Measurements from ENCODE around the gene ZNF280C. TPM values are rescaled to one million over a fixed set of nuclear protein-coding genes. Genes with fewer than 3 reads are reported as not detected.

ZNF280C gene
- total RNA-seq, 2 experiments from 2014 or later, result 4.6 to 6.2 TPM

DNA sequence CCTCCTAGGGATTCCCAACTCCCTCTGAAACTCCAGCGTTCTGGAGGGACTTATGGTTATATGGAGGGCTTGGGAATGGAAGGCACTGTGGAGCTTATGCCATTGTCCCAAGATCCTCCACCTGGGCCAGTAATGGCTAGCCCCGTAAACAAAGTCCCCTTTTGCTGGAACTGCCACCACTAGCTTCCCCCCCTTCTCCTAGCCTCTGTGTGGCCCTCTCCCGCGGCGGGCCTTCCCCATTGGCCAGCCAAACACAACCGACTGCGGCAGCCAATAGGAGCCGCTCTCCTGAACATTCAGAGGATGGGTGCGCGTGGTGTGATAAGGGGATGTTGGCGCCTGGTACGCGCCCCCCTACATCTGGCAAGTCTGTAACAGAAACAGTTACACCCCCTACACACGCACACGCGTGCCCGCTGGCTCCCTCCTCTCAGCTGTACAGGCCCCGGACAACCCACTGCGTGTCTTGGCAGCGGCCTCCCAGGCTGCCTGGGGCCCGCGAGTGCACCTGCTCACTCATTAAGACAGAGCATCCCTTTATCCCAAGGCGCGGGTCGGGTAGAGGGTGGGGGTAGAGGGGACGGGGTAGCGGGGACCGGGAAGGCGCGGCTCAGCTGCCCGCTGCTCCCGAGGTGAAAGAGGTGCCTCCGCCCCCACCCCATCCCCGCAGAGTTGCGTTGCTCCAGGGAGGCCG lies 97.8 kb downstream of the ZNF280C start:
- ChIA-PET CTCF (interaction anchor here (0.7 to 2.0 kb wide), 8 partner anchors 10 to 91 kb away, joined by 3 to 5 read pairs (median 4); no protein-coding TSS in a partner anchor), POLR2A (no interaction called here)
- Mint-ChIP-seq H3K4me1 (peaks cover 46% of the 10 kb centered on the region), H3K4me3 (peak overlapping the region; percentile 87), H3K27me3 (no peaks in the 10 kb centered on the region), H3K36me3 (ENCODE audit: low read depth) (peaks cover 7% of the 10 kb centered on the region), H3K9me3 (no peaks in the 10 kb centered on the region), H3K27ac (peak overlapping the region; percentile 92)
- DNase-seq, result peak; percentile 69

DNA sequence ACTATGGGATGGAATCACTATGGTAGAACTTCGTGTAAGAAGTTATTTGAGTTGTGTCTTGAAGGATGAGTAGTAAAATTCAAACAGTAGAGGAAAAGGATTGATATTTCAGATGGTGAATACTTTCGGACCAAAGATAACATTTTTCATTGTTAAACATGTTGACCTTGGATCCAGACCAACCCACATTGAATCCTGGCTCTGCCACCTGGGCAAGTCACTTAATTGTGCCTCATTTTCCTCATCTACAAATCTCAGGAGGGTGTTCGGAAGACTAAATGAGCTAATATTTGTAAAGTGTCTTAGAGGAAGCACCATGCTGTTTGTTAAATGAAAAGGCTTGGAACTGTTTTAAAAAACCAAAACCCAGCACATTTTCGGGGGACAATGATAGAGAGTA lies 101.7 kb downstream of the ZNF280C start:
- Mint-ChIP-seq H3K9me3 (no peaks in the 10 kb centered on the region), H3K27me3 (no peaks in the 10 kb centered on the region), H3K4me1 (peaks cover 53% of the 10 kb centered on the region), H3K27ac (peak overlapping the region; percentile 95), H3K4me3 (peak overlapping the region; percentile 91), H3K36me3 (ENCODE audit: low read depth) (no peaks in the 10 kb centered on the region)
- ChIA-PET CTCF (interaction anchor here (1.9 kb wide), 1 partner anchor 45 kb away, joined by 5 read pairs; no protein-coding TSS in a partner anchor), POLR2A (no interaction called here)
- DNase-seq, result no peak

DNA sequence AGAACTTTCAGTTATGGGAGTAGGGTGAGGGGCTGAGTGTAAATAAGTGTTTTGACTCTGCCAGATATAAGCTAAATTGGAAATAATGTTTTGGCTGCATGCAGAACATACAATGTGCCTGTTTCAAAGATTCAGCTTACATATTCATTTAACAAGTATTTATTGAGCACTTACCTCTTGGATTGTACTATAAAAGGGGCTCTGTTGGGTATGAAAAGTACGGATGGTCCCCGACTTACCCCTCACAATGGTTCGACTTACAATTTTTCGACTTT lies 102.3 kb downstream of the ZNF280C start:
- no peaks in the 10 kb centered on the region for H3K9me3 Mint-ChIP-seq
- ChIA-PET POLR2A (no interaction called here), CTCF (interaction anchor here (1.9 to 2.5 kb wide), 2 partner anchors 45 to 86 kb away, joined by 5 to 9 read pairs; no protein-coding TSS in a partner anchor)
- no peaks in the 10 kb centered on the region for H3K36me3 Mint-ChIP-seq (ENCODE audit: low read depth)
- DNase-seq, result no peak
- H3K27ac Mint-ChIP-seq, result peak overlapping the region; percentile 95
- peaks cover 55% of the 10 kb centered on the region for H3K4me1 Mint-ChIP-seq
- H3K4me3 Mint-ChIP-seq, result peak overlapping the region; percentile 91
- H3K27me3 Mint-ChIP-seq, result no peaks in the 10 kb centered on the region

DNA sequence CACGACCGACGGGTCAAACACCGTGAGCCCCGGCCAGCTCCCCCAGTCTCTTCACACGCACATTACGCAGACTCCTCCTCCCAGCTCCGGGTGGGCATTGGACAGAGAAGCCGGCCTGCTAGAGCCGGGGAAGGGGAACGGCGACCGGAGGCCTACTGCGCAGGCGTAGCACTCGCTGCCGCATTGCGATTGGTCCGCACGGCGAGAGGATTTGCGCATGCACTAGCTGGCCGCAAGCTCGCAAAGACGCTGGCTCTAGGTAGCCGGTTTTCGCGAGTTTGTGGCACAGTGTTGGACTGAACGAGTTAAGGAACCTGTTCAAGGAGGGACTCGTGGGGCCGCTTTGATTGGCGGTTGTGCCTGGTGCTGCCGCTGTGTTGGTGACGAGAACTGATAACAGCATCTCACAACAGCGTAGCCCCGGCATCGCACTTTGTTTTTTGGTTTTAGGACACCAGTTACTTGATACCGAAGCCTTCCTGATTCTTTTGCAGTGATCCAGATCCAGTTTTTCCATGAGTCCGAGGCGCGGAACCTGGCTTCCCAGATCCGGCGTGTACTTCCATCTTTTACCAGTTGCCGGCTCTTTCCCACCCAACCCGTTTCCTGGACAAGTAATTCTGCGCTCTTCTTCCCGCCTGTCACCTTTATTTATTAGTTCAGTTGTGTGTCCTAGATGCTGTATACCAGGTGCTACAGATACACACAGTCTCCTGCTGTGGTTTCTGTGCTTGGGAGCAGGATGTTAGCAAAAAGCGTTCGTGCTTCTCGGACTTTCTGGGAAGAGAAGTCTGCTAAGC lies 102.8 kb downstream of the ZNF280C start, which contains the start of gene AIFM1:
Gene AIFM1, minus strand, starts transcription at position 139 of the 800 bp plus-strand sequence. CDS start 185 bp downstream, outside the sequence.
- POLR2A ChIA-PET, result no interaction called here
- H3K4me3 Mint-ChIP-seq, result peak within 1 kb of the TSS; percentile 91
- no peaks in the 10 kb centered on the region for H3K27me3 Mint-ChIP-seq
- H3K9me3 Mint-ChIP-seq, result no peaks in the 10 kb centered on the region
- peak within 1 kb of the TSS; percentile 95 for H3K27ac Mint-ChIP-seq
- H3K36me3 Mint-ChIP-seq (ENCODE audit: low read depth), result no peaks in the 10 kb centered on the region
- H3K4me1 Mint-ChIP-seq, result peaks cover 54% of the 10 kb centered on the region
- peak; percentile 91 for DNase-seq
- CTCF ChIA-PET, result interaction anchor here (0.7 to 2.5 kb wide), 4 partner anchors 8 to 85 kb away, joined by 3 to 9 read pairs (median 4); no protein-coding TSS in a partner anchor

DNA sequence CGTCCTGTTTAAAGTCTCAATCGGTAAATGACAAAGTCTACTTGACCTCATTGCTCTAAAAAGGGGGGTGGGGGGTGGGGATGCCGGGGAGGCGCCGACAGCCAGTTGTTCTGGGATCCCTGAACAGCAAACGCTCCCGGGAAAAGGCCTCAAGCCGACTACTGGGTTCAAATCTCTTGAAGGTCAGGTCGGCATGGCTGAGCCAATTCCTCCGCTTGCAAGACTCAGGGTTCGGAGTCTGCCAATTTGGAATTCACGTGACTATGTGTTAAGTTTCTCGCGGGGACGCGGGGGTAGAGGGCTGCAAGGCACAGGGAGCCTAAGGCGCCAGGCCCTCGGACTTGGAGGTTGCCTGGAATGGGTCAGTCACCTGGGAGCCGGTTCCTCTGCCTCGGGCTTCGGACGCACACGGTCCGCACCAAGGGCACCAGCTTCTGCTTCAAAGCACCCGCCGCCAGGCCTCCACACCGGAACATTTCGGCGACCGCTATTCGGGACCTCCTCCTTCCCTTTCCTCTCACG lies 103.5 kb downstream of the ZNF280C start:
- CTCF ChIA-PET, result interaction anchor here (0.7 to 2.5 kb wide), 5 partner anchors 9 to 85 kb away, joined by 3 to 9 read pairs (median 4); no protein-coding TSS in a partner anchor
- no peaks in the 10 kb centered on the region for H3K36me3 Mint-ChIP-seq (ENCODE audit: low read depth)

DNA sequence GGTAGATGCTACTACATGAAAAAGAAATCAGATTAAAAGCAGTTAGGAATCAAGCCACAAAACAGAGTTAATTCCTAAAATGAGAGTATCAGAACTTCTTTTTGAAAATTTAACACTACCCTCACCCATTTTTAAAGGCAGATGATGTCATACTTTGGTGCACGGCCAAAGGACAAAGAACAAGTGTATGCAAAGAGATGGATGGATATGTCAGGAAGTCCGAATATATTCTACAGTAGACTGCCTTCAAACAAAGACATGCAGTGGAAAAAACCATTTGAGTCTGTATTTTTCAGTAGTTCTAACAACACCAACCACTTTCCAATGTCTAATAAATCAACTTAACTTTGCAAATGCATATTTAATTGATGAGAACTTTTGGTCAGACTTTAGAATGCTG lies 105.3 kb downstream of the ZNF280C start:
- peaks cover 50% of the 10 kb centered on the region for H3K4me1 Mint-ChIP-seq
- peaks cover 2% of the 10 kb centered on the region for H3K36me3 Mint-ChIP-seq (ENCODE audit: low read depth)
- no peaks in the 10 kb centered on the region for H3K9me3 Mint-ChIP-seq
- POLR2A ChIA-PET, result no interaction called here
- CTCF ChIA-PET, result interaction anchor here (1.5 kb wide), 1 partner anchor 8 kb away, joined by 3 read pairs; no protein-coding TSS in a partner anchor
- no peak overlapping the region for H3K4me3 Mint-ChIP-seq
- no peak overlapping the region for H3K27ac Mint-ChIP-seq
- no peak for DNase-seq
- no peaks in the 10 kb centered on the region for H3K27me3 Mint-ChIP-seq

More for the DNA sequence above, 103.5 kb downstream of the ZNF280C start:
- no peaks in the 10 kb centered on the region for H3K9me3 Mint-ChIP-seq
- POLR2A ChIA-PET, result interaction anchor here (0.6 kb wide), 1 partner anchor 24 kb away, joined by 11 read pairs; no protein-coding TSS in a partner anchor
- no peak for DNase-seq
- no peaks in the 10 kb centered on the region for H3K27me3 Mint-ChIP-seq
- H3K4me3 Mint-ChIP-seq, result peak overlapping the region; percentile 91
- H3K4me1 Mint-ChIP-seq, result peaks cover 48% of the 10 kb centered on the region
- H3K27ac Mint-ChIP-seq, result peak overlapping the region; percentile 95

DNA sequence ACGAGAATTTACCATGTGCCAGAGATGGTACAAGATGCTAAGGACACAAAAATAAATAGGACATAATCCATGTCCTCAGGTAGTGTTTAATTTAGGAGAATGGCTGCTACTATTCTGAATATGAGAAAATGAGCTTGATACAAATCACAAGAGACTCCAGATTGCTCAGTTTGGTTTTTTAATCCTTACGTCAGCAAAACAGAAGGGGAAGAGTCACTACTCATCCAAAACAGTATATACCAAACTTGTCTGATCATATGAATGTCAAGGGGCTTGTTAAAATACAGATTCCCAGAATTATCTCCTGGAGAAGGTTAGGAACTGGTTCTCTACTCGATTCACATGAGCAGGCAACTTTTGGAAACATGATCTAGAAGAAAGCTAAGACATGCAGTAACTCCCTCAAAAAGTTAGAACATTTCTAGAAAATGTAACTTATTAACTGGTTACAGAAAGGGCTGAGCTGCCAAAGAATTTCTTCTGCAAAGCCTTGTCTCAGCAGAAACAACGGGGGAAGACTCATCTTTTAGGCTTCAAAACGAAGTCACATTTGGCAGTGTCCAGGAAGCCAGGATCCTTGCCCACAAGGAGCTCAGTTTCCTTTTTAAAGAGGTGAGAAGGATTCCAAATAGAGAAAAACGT lies 106.5 kb downstream of the ZNF280C start:
- POLR2A ChIA-PET, result no interaction called here
- Mint-ChIP-seq H3K27ac (no peak overlapping the region), H3K9me3 (no peaks in the 10 kb centered on the region), H3K4me1 (peaks cover 44% of the 10 kb centered on the region), H3K4me3 (no peak overlapping the region), H3K27me3 (no peaks in the 10 kb centered on the region), H3K36me3 (ENCODE audit: low read depth) (peaks cover 2% of the 10 kb centered on the region)
- CTCF ChIA-PET, result interaction anchor here (0.8 to 1.3 kb wide), 3 partner anchors 16 to 138 kb away, joined by 3 to 6 read pairs (median 4); no protein-coding TSS in a partner anchor
- no peak for DNase-seq

DNA sequence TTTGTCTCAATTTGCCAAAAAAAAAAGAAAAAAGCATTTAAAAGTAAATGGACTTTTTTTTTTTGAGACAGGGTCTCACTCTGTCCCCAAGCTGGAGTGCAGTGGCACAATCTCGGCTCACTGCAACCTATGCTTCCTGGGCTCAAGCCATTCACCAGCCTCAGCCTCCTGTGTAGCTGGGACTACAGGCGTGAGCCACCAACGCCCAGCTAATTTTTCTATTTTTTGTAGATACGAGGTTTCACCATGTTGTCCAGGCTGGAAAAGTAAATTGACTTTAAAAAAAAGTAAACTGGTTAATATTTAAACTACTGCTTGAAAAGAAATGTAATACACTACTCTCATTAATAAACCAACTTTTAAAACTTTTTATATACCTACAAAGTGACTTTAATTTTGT lies 108.9 kb downstream of the ZNF280C start:
- H3K4me3 Mint-ChIP-seq, result no peak overlapping the region
- H3K27me3 Mint-ChIP-seq, result no peaks in the 10 kb centered on the region
- POLR2A ChIA-PET, result no interaction called here

DNA sequence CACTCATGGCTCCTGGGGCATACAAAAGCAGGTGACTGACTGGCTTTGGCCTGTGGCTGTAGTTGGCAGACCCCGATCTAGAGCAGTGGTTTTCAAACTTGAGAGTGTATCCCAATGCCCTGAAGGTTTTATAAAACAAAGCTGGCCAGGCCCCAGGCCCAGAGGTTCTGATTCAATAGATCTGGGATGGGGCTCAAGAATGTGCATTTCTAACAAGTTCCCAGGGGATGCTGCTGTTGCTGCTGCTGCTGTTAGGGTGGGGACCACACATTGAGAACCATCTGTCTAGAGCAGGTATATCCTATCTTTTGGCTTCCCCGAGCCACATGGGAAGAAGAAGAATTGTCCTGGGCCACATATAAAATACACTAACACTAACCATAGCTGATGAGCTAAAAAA lies 110.4 kb downstream of the ZNF280C start:
- ChIA-PET POLR2A (no interaction called here), CTCF (interaction anchor here (1.2 kb wide), 1 partner anchor 19 kb away, joined by 3 read pairs; no protein-coding TSS in a partner anchor)
- Mint-ChIP-seq H3K36me3 (ENCODE audit: low read depth) (peaks cover 4% of the 10 kb centered on the region), H3K4me3 (no peak overlapping the region), H3K4me1 (peaks cover 22% of the 10 kb centered on the region), H3K27ac (no peak overlapping the region), H3K9me3 (no peaks in the 10 kb centered on the region), H3K27me3 (no peaks in the 10 kb centered on the region)
- no peak for DNase-seq

More for the DNA sequence above, 108.9 kb downstream of the ZNF280C start:
- Mint-ChIP-seq H3K4me1 (peaks cover 33% of the 10 kb centered on the region), H3K9me3 (no peaks in the 10 kb centered on the region), H3K27ac (no peak overlapping the region), H3K36me3 (ENCODE audit: low read depth) (peaks cover 4% of the 10 kb centered on the region)
- CTCF ChIA-PET, result interaction anchor here (1.0 to 1.5 kb wide), 2 partner anchors 8 to 99 kb away, joined by 3 read pairs; no protein-coding TSS in a partner anchor
- no peak for DNase-seq

DNA sequence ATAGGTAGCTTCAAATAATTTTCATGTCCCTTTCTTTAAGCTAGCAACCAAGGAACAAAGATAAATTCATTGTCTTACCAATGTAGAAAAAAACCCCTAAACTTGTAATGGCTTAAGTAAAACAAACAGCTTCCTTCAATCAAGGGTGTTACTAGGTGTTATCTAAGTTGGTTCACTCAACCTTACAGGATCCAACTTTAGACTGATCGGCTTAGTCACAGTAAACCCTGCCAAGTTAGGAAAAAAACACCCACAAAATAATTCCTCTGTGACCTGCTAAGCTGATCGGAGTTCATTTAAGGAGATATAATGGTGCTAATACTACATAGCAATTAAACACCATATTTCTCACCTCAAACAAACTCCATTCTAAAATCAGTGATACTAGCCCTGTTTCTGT lies 113.1 kb downstream of the ZNF280C start:
- H3K9me3 Mint-ChIP-seq, result no peaks in the 10 kb centered on the region
- DNase-seq, result no peak
- ChIA-PET CTCF (interaction anchor here (0.7 to 1.5 kb wide), 3 partner anchors 9 to 25 kb away, joined by 3 to 4 read pairs (median 3); no protein-coding TSS in a partner anchor), POLR2A (interaction anchor here (0.6 kb wide), 1 partner anchor 262 kb away, joined by 3 read pairs; no protein-coding TSS in a partner anchor)
- no peak overlapping the region for H3K27ac Mint-ChIP-seq
- no peaks in the 10 kb centered on the region for H3K27me3 Mint-ChIP-seq
- peaks cover 10% of the 10 kb centered on the region for H3K36me3 Mint-ChIP-seq (ENCODE audit: low read depth)
- H3K4me3 Mint-ChIP-seq, result no peak overlapping the region
- peaks cover 9% of the 10 kb centered on the region for H3K4me1 Mint-ChIP-seq
